HFFc6 (cell line): ENCODE results near the gene HIVEP2. TPM values are rescaled to one million over a fixed set of nuclear protein-coding genes. Genes with fewer than 3 reads are reported as not detected.

ENCODE experiments used
- DNase-seq: peaks from one replicate; pipeline ENCODE4 v3.0.0-alpha.2; 2018
- H3K27ac Mint-ChIP-seq: 2 replicates; pipeline ENCODE4 v1.8.0; 2020; ENCODE audit warnings: mild to moderate bottlenecking, mixed read lengths
- H3K27me3 Mint-ChIP-seq: 2 replicates; pipeline ENCODE4 v1.8.0; 2021; ENCODE audit warnings: mild to moderate bottlenecking, moderate library complexity, mixed read lengths; ENCODE audit not compliant: insufficient read depth
- H3K36me3 Mint-ChIP-seq: 2 replicates; pipeline ENCODE4 v1.8.0; 2021; ENCODE audit warnings: low read depth, mixed read lengths
- H3K4me1 Mint-ChIP-seq: 2 replicates; pipeline ENCODE4 v1.8.0; 2020; ENCODE audit warnings: low read depth, mixed read lengths
- H3K4me3 Mint-ChIP-seq: 2 replicates; pipeline ENCODE4 v1.8.0; 2020; ENCODE audit warnings: mild to moderate bottlenecking, moderate library complexity, mixed read lengths
- H3K9me3 Mint-ChIP-seq: 2 replicates; pipeline ENCODE4 v1.8.0; 2020; ENCODE audit warnings: mild to moderate bottlenecking, mixed read lengths
- total RNA-seq, 6 experiments: library from RNA; stranded (reverse); fragmentation: NEBNext Ultra II Directional; extraction: Animal tissue kit (Norgen Biotek cat#: 25700); gene quantifications; 2 replicates in 1 of 6; 3 replicates in 5 of 6; pipeline ENCODE4 v1.2.3, GENCODE V29; 2021
- TF ChIP-seq, protein P1 (sequence below): fragments of 200-600 bp; sonication (generic); IDR thresholded peaks from 2 replicates; pipeline ENCODE4 v1.5.0; 2021; ENCODE audit warnings: antibody characterized with exemption, mild to moderate bottlenecking

Gene HIVEP2
- total RNA-seq, 6 experiments from 2014 or later, result 14.0 to 19.5 (median 17.1) TPM

- no peaks in the 10 kb centered on the region for H3K27me3 Mint-ChIP-seq
Observed at GRCh38 chr6:142857796-142858555, 87.0 kb downstream of the HIVEP2 start.

GRCh38 chr6:142857233-142857761 lies 87.7 kb downstream of the HIVEP2 start:
- Mint-ChIP-seq H3K36me3 (0 out of 2 replicates have a peak, but pooled peaks cover 8% of the 10 kb centered on the region), H3K27me3 (no peaks in the 10 kb centered on the region), H3K4me3 (no peak overlapping the region), H3K9me3 (no peaks in the 10 kb centered on the region), H3K4me1 (peaks cover 50% of the 10 kb centered on the region), H3K27ac (no peak overlapping the region)
- TF ChIP-seq, protein P1, sequence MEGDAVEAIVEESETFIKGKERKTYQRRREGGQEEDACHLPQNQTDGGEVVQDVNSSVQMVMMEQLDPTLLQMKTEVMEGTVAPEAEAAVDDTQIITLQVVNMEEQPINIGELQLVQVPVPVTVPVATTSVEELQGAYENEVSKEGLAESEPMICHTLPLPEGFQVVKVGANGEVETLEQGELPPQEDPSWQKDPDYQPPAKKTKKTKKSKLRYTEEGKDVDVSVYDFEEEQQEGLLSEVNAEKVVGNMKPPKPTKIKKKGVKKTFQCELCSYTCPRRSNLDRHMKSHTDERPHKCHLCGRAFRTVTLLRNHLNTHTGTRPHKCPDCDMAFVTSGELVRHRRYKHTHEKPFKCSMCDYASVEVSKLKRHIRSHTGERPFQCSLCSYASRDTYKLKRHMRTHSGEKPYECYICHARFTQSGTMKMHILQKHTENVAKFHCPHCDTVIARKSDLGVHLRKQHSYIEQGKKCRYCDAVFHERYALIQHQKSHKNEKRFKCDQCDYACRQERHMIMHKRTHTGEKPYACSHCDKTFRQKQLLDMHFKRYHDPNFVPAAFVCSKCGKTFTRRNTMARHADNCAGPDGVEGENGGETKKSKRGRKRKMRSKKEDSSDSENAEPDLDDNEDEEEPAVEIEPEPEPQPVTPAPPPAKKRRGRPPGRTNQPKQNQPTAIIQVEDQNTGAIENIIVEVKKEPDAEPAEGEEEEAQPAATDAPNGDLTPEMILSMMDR, result no peak
- no peak for DNase-seq

More at GRCh38 chr6:142857796-142858555, 87.0 kb downstream of the HIVEP2 start:
- H3K4me1 Mint-ChIP-seq, result peaks cover 43% of the 10 kb centered on the region
- no peak overlapping the region for H3K27ac Mint-ChIP-seq
- TF ChIP-seq, protein P1, result no peak
- no peaks in the 10 kb centered on the region for H3K9me3 Mint-ChIP-seq
- no peak for DNase-seq
- H3K4me3 Mint-ChIP-seq, result no peak overlapping the region
- H3K36me3 Mint-ChIP-seq, result 0 out of 2 replicates have a peak, but pooled peaks cover 8% of the 10 kb centered on the region

DNA sequence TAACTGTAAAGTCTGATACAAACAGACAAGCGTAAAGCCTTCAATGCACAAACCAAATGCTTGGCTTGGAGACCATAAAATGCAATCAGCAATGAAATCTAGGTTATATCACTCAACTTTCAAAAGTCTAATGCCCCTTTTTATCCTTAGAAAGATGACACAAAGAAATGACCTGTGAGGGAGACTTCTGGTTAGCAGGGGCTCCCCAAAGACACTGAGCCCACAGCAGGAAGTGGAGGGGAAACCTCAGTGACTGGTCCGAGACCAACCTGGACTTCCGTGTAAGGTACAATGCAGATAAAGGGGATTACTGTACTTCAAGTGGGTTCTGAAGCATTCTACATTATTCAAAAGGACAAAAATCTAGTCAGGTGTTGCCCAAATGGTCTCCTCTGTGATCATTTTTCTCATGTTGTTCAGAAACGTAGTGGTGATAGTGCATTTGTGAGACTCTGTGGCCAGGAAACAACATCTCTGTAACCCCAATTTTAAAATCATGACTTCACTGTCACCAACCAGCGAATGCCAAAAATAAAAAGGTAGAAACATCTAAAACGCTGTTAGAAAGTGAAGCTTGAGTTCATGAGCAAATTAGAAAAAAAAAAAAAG lies 88.2 kb downstream of the HIVEP2 start:
- H3K4me3 Mint-ChIP-seq, result no peak overlapping the region
- peaks cover 55% of the 10 kb centered on the region for H3K4me1 Mint-ChIP-seq
- no peaks in the 10 kb centered on the region for H3K27me3 Mint-ChIP-seq
- no peak overlapping the region for H3K27ac Mint-ChIP-seq
- no peak for DNase-seq
- H3K9me3 Mint-ChIP-seq, result no peaks in the 10 kb centered on the region
- 0 out of 2 replicates have a peak, but pooled peaks cover 8% of the 10 kb centered on the region for H3K36me3 Mint-ChIP-seq
- TF ChIP-seq, protein P1, result no peak

DNA sequence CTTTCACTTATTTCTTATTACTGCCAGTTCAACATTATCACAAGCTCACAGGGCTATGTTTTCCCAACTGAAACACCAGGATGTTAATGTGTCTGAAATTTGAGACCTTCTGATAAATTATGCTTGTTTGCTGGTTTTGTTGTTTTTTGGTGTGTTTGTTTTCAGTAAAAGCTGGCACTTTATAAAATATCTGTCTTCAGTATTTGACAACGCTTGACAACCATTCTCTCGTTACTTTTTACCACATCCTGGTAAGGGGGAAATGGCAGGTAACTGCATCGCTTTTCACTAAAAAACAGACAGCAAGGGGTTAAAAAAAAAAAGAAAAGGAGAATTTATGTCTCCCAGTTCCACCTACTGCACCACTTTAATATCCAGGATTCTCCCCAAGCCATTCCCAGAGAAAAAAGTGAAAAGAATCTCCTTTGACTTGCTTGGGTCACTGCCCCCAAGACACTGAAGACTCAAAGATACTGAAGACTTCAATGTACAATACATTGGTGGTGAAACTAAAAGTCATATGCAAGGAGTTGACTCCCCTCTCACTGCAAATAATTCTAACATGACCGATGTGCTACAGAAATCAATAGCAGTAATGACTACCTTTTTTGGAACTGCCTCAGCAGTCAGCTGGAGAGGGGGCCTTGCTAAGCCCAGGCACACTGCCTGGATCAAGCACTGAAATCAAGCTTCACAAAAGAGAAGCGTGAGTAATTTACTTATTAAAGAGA lies 88.9 kb downstream of the HIVEP2 start:
- Mint-ChIP-seq H3K4me1 (peaks cover 57% of the 10 kb centered on the region), H3K27ac (no peak overlapping the region), H3K27me3 (no peaks in the 10 kb centered on the region), H3K9me3 (no peaks in the 10 kb centered on the region), H3K36me3 (0 out of 2 replicates have a peak, but pooled peaks cover 8% of the 10 kb centered on the region), H3K4me3 (no peak overlapping the region)
- no peak for DNase-seq
- TF ChIP-seq, protein P1, result no peak
